GM12878 (cell line): Measurements from ENCODE around the gene MRPS21. TPM values are rescaled to one million over a fixed set of nuclear protein-coding genes. Genes with fewer than 3 reads are reported as not detected.

ENCODE experiments used
- ATF2 ChIP-seq: IDR thresholded peaks from 2 replicates; pipeline ENCODE4 v1.6.1; 2012; ENCODE audit warnings: low read length, inconsistent platforms
- FOS ChIP-seq: IDR thresholded peaks from 3 replicates; pipeline ENCODE4 v1.6.1; 2011; ENCODE audit warnings: borderline replicate concordance; ENCODE audit not compliant: insufficient read length; ENCODE audit errors: extremely low read depth
- HCFC1 ChIP-seq: fragments of 150-350 bp; IDR thresholded peaks from 2 replicates; pipeline ENCODE4 v1.6.1; 2014; ENCODE audit warnings: low read length
- NFXL1 ChIP-seq: fragments of 450-650 bp; IDR thresholded peaks from 2 replicates; pipeline ENCODE4 v1.6.1; 2017; ENCODE audit warnings: antibody characterized with exemption, mild to moderate bottlenecking, borderline replicate concordance
- PKNOX1 ChIP-seq: fragments of 450-650 bp; IDR thresholded peaks from 2 replicates; pipeline ENCODE4 v1.6.1; 2016; ENCODE audit warnings: mild to moderate bottlenecking
- PRDM15 ChIP-seq: fragments of 450-650 bp; formaldehyde crosslinking; IDR thresholded peaks from 2 replicates; pipeline ENCODE4 v1.4.0; 2020; ENCODE audit warnings: mild to moderate bottlenecking, moderate library complexity
- SIN3A ChIP-seq: IDR thresholded peaks from 2 replicates; pipeline ENCODE4 v1.6.1; 2012; ENCODE audit warnings: low read depth, low read length, improper control_type of control experiment
- TBL1XR1 ChIP-seq: IDR thresholded peaks from 2 replicates; pipeline ENCODE4 v1.6.1; 2012; ENCODE audit warnings: low read depth, low read length, improper control_type of control experiment
- polyA plus RNA-seq, 11 experiments: library from polyadenylated mRNA; depleted of rRNA in 4 of 11; unstranded in 6 of 11; stranded (reverse) in 5 of 11; fragments of >200 nt; fragmentation: Nextera tagmentation in 4 of 11; fragmentation: Illumina TruSeq in 1 of 11; extraction: Ambion mirVana in 4 of 11; extraction: Trizol in 1 of 11; gene quantifications; 1 replicate in 1 of 11; 2 replicates in 10 of 11; pipeline versions ENCODE4 v1.2.1 to v1.2.3, GENCODE V29; 2011 to 2016; ENCODE audit warnings: inconsistent platforms in 2 of 11, missing spikeins in 2 of 11, low read depth in 1 of 11
- total RNA-seq, 4 experiments: library from RNA; depleted of rRNA in 3 of 4; stranded (reverse); fragments of >200 nt in 3 of 4; fragmentation: Illumina TruSeq in 1 of 4; extraction: Trizol in 1 of 4; gene quantifications; 2 replicates each; pipeline versions ENCODE4 v1.2.1 to v1.2.3, GENCODE V29; 2013 to 2021

The MRPS21 gene
- total and polyA plus RNA-seq, 10 of the 15 experiments (the other 5 are each of a cell fraction or from before 2014, with no cell fraction given) = 69.4 to 275 (median 103) TPM

GRCh38 chr1:150281758-150282557 is 11.7 kb upstream of the MRPS21 start, which contains the start of gene CIART (continued):
- TF ChIP-seq ATF2 (no peak), FOS (peak; percentile 27), SIN3A (no peak), HCFC1 (no peak), TBL1XR1 (no peak), NFXL1 (no peak), PKNOX1 (peak; percentile 57), PRDM15 (CRISPR knock-in tag) (no peak)
